Measurements from ENCODE around the gene KLHL18. TPM values are rescaled to one million over a fixed set of nuclear protein-coding genes. Genes with fewer than 3 reads are reported as not detected.

Gene KLHL18
- polyA plus RNA-seq, 1 donor from 2014 or later = 37.0 TPM

DNA sequence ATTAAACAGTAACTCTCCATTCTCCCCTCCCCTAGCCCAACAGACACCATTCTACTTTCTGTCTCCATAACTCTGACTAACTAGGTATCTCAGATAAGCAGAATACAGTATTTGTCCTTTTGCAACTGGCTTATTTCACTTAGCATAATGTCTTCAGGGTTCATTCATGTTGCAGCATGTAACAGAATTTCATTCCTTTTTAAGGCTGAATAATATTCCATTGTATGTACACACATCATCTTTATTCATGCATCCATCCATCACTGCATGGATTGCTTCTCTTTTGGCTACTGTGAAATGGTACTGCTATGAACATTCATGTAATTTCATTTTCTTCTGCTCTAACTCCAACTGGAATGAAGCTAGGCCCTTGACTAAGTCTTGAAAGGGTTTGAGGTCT lies 96.1 kb downstream of the KLHL18 start:
- H2AFZ ChIP-seq (ENCODE audit: low read depth, low read length) = no peak overlapping the region
- no peaks in the 10 kb centered on the region for H4K20me1 ChIP-seq (ENCODE audit: insufficient read depth)
- H3K9me2 ChIP-seq (ENCODE audit: insufficient read depth, low read length) = no peaks in the 10 kb centered on the region
- no peaks in the 10 kb centered on the region for H3F3A ChIP-seq (ENCODE audit: insufficient read depth, low read length, poor library complexity, severe bottlenecking)
- no peak overlapping the region for H3K27ac ChIP-seq (ENCODE audit: low read length)
- no peak overlapping the region for H3K9ac ChIP-seq (ENCODE audit: low read length)
- H3K4me3 ChIP-seq (ENCODE audit: low read length) = peak overlapping the region; percentile 75
- H3K36me3 ChIP-seq (ENCODE audit: insufficient read depth, low read length) = no peaks in the 10 kb centered on the region
- H3K79me2 ChIP-seq (replicated peaks; ENCODE audit: insufficient read depth, low read length) = peaks cover 14% of the 10 kb centered on the region
- H3K4me2 ChIP-seq (ENCODE audit: low read length) = no peak overlapping the region
- no peaks in the 10 kb centered on the region for H3K27me3 ChIP-seq (ENCODE audit: insufficient read depth, low read depth, low read length)
- no peaks in the 10 kb centered on the region for H3K9me3 ChIP-seq (ENCODE audit: low read length)
- TF ChIP-seq RAD21 (conservative IDR thresholded peaks at IDR 0.05) (no peak), POLR2AphosphoS5 (IDR thresholded peaks at IDR 0.05) (no peak), MXI1 (conservative IDR thresholded peaks at IDR 0.05; ENCODE audit: poor library complexity, severe bottlenecking) (no peak), EZH2 (IDR thresholded peaks at IDR 0.05; ENCODE audit: borderline replicate concordance, insufficient read depth, low read length, poor library complexity, severe bottlenecking) (no peak), EP300 (conservative IDR thresholded peaks at IDR 0.05; ENCODE audit: poor library complexity, severe bottlenecking) (no peak)
- TF ChIP-seq, protein P1, sequence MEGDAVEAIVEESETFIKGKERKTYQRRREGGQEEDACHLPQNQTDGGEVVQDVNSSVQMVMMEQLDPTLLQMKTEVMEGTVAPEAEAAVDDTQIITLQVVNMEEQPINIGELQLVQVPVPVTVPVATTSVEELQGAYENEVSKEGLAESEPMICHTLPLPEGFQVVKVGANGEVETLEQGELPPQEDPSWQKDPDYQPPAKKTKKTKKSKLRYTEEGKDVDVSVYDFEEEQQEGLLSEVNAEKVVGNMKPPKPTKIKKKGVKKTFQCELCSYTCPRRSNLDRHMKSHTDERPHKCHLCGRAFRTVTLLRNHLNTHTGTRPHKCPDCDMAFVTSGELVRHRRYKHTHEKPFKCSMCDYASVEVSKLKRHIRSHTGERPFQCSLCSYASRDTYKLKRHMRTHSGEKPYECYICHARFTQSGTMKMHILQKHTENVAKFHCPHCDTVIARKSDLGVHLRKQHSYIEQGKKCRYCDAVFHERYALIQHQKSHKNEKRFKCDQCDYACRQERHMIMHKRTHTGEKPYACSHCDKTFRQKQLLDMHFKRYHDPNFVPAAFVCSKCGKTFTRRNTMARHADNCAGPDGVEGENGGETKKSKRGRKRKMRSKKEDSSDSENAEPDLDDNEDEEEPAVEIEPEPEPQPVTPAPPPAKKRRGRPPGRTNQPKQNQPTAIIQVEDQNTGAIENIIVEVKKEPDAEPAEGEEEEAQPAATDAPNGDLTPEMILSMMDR (IDR thresholded peaks at IDR 0.05; ENCODE audit: poor library complexity, severe bottlenecking) = no peak
- TF ChIP-seq, protein P2, sequence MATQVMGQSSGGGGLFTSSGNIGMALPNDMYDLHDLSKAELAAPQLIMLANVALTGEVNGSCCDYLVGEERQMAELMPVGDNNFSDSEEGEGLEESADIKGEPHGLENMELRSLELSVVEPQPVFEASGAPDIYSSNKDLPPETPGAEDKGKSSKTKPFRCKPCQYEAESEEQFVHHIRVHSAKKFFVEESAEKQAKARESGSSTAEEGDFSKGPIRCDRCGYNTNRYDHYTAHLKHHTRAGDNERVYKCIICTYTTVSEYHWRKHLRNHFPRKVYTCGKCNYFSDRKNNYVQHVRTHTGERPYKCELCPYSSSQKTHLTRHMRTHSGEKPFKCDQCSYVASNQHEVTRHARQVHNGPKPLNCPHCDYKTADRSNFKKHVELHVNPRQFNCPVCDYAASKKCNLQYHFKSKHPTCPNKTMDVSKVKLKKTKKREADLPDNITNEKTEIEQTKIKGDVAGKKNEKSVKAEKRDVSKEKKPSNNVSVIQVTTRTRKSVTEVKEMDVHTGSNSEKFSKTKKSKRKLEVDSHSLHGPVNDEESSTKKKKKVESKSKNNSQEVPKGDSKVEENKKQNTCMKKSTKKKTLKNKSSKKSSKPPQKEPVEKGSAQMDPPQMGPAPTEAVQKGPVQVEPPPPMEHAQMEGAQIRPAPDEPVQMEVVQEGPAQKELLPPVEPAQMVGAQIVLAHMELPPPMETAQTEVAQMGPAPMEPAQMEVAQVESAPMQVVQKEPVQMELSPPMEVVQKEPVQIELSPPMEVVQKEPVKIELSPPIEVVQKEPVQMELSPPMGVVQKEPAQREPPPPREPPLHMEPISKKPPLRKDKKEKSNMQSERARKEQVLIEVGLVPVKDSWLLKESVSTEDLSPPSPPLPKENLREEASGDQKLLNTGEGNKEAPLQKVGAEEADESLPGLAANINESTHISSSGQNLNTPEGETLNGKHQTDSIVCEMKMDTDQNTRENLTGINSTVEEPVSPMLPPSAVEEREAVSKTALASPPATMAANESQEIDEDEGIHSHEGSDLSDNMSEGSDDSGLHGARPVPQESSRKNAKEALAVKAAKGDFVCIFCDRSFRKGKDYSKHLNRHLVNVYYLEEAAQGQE (IDR thresholded peaks at IDR 0.05; ENCODE audit: borderline replicate concordance) = no peak

GRCh38 chr3:47379411-47379899 lies 96.7 kb downstream of the KLHL18 start:
- H2AFZ ChIP-seq (ENCODE audit: low read depth, low read length) = no peak overlapping the region
- peak overlapping the region; percentile 90 for H3K9ac ChIP-seq (ENCODE audit: low read length)
- H3K79me2 ChIP-seq (replicated peaks; ENCODE audit: insufficient read depth, low read length) = peaks cover 17% of the 10 kb centered on the region
- H3K9me3 ChIP-seq (ENCODE audit: low read length) = no peaks in the 10 kb centered on the region
- H3K36me3 ChIP-seq (ENCODE audit: insufficient read depth, low read length) = no peaks in the 10 kb centered on the region
- H4K20me1 ChIP-seq (ENCODE audit: insufficient read depth) = no peaks in the 10 kb centered on the region
- no peaks in the 10 kb centered on the region for H3F3A ChIP-seq (ENCODE audit: insufficient read depth, low read length, poor library complexity, severe bottlenecking)
- no peaks in the 10 kb centered on the region for H3K9me2 ChIP-seq (ENCODE audit: insufficient read depth, low read length)
- no peaks in the 10 kb centered on the region for H3K27me3 ChIP-seq (ENCODE audit: insufficient read depth, low read depth, low read length)
- H3K4me3 ChIP-seq (ENCODE audit: low read length) = peak overlapping the region; percentile 75
- peak overlapping the region; percentile 90 for H3K4me2 ChIP-seq (ENCODE audit: low read length)
- TF ChIP-seq SMC3 (conservative IDR thresholded peaks at IDR 0.05; ENCODE audit: poor library complexity) (no peak), RAD21 (conservative IDR thresholded peaks at IDR 0.05) (no peak), EP300 (conservative IDR thresholded peaks at IDR 0.05; ENCODE audit: poor library complexity, severe bottlenecking) (no peak), MXI1 (conservative IDR thresholded peaks at IDR 0.05; ENCODE audit: poor library complexity, severe bottlenecking) (no peak), EZH2 (IDR thresholded peaks at IDR 0.05; ENCODE audit: borderline replicate concordance, insufficient read depth, low read length, poor library complexity, severe bottlenecking) (no peak), POLR2AphosphoS5 (IDR thresholded peaks at IDR 0.05) (no peak), TAF1 (IDR thresholded peaks at IDR 0.05; ENCODE audit: low read depth) (no peak)
- TF ChIP-seq, protein P2 (IDR thresholded peaks at IDR 0.05; ENCODE audit: borderline replicate concordance) = no peak
- TF ChIP-seq, protein P1 (IDR thresholded peaks at IDR 0.05; ENCODE audit: poor library complexity, severe bottlenecking) = no peak
- H3K27ac ChIP-seq (ENCODE audit: low read length) = peak overlapping the region; percentile 89
